Peyer's patch (tissue), 4 donors: Measurements from ENCODE around the gene RARA.

ENCODE experiments used
- CTCF ChIP-seq, 6 experiments: fragments of 450-650 bp in 4 of 6; fragments of 200-600 bp in 2 of 6; sonication (generic) in 1 of 6; IDR thresholded peaks; one replicate each; pipeline ENCODE4 v1.5.1; 2017 to 2019; ENCODE audit warnings: antibody characterized with exemption in 6 of 6, mild to moderate bottlenecking in 3 of 6, moderate library complexity in 1 of 6
- POLR2A ChIP-seq, 2 donors: fragments of 450-650 bp; IDR thresholded peaks; one replicate each; pipeline ENCODE4 v1.5.1; 2017; ENCODE audit warnings: antibody characterized with exemption in 2 of 2, mild to moderate bottlenecking in 2 of 2, moderate library complexity in 2 of 2

DNA sequence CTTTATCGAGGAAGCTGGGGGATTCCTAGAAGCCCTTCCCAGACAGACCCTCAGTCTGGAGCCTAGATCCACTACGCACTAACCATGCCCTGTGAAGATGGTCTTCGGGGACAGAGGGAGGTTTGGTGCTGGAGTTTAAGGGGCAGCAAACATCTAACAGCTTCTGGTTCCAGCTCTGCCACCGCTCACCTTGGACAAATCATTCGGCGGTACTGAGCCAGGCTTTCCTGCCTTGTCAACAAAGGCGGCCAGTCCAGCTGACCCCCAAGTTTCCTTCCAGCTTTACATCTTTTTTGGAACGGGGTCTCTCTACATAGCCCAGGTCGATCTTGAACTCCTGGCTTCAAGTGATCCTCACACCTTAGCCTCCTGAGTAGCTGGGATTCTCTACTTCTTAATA, 55.9 kb downstream of the RARA start:
- TF ChIP-seq CTCF (IDR thresholded peaks at IDR 0.05) (no peak), POLR2A (IDR thresholded peaks at IDR 0.05) (no peak)
